Measurements from ENCODE around the gene CCDC83.
A peak's percentile ranks its signal among the peaks of the same experiment; 100 is the strongest.
"Not testable (repeated sequence)": the region's sequence is repeated elsewhere in the genome, so short reads cannot be mapped to it uniquely, and the experiment has no call there.

Gene CCDC83

GRCh38 chr11:85835729-85836128, 19.5 kb upstream of the CCDC83 start:
- DNase-seq (ENCODE audit: low read depth in 2 of 2): no peak

DNA sequence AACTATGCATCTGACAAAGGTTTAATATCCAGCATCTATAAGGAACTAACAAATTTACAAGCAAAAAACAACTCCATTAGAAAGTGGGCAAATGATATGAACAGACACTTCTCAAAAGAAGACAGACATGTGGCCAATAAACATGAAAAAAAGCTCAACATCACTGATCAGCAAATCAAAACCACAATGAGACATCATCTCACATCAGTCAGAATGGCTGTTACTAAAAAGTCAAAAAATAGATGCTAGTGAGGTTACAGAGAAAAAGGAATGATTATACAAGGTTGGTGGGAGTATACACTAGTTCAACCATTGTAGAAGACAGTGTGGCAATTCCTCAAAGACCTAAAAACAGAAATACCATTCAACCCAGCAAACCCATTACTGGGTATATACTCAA, 14.3 kb upstream of the CCDC83 start:
- not testable (repeated sequence) for DNase-seq (ENCODE audit: low read depth in 2 of 2)

DNA sequence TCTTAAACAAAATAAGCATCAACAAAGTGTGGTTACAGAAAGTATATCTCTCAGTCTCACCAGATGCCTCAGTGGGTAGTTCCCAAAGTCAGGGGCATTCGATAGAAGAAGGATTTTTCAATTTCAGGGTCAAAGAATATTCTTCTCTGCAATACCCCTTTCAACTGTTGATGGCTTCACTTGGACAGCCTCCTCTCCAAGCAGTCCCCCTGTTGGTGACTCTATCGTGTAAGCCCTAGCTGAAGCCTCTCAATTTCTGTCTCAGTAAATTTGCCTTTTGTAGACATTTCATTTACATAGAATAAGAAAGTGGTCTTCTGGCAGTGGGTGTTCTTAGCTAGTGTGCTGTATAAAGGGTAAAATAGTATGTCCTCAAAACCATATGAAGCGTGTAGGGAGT, 11.3 kb upstream of the CCDC83 start:
- no peak for DNase-seq (ENCODE audit: low read depth in 2 of 2)

DNA sequence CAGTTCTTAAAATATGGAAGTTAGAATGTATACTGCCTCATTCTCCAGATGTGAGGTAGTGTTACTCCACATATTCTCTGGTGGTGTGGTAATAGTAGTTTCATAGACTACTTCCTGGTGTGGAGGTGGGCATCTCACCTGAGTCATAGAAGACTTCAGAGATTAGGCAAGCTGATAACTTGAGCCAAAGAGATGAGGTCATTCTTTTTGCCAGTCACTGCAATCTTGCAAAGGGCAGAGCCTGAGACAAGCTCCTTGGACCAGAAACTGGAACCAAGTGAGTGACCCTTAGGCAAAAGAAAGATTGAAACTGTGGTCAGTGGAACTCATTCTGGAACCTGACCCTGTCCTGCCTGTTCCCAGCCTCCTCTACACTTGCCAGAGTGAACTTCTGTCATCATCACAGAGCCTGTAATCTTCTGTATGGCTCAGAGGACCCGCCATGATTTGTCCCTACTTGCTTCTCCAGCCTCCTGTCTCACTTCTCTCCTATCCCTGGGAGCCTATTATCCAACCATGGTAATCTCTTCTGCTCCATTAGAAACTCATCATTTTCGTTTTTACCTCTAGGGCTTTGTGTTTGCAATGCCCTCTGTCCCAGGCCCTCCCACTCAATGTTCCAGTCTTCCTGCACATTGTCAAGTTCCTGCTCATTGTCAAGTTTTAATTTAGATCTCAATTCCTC, 10.6 kb upstream of the CCDC83 start:
- no peak for DNase-seq (ENCODE audit: low read depth in 2 of 2)

DNA sequence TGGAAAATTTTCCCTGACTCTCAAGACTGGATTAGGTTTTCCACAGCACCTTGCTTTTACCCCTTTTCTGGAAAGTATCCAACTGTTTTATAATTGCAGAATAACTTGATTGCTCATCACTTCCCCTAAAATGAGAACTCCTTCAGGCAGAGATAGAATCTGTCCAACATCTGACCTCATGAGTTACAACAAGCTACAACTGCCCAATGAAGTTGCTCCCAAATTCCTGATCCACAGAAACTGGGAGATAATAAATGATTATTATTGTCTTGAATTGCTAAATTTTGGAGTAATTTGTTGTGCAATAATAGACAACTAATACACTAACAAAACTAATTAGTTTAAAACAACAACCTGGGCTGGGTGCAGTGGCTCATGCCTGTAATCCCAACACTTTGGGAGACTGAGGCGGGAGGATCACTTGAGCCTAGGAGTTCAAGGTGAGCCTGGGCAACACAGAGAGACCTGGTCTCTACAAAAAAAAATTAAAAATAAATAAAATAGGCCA, 10.0 kb upstream of the CCDC83 start:
- DNase-seq (ENCODE audit: low read depth in 2 of 2): no peak

- no peak for DNase-seq (ENCODE audit: low read depth in 2 of 2)
Observed at GRCh38 chr11:85847436-85847835, 7.7 kb upstream of the CCDC83 start.

GRCh38 chr11:85848006-85848405, 7.2 kb upstream of the CCDC83 start:
- DNase-seq (ENCODE audit: low read depth in 2 of 2): no peak

- no peak for DNase-seq (ENCODE audit: low read depth in 2 of 2)
Observed at GRCh38 chr11:85848556-85848955, 6.6 kb upstream of the CCDC83 start.

DNA sequence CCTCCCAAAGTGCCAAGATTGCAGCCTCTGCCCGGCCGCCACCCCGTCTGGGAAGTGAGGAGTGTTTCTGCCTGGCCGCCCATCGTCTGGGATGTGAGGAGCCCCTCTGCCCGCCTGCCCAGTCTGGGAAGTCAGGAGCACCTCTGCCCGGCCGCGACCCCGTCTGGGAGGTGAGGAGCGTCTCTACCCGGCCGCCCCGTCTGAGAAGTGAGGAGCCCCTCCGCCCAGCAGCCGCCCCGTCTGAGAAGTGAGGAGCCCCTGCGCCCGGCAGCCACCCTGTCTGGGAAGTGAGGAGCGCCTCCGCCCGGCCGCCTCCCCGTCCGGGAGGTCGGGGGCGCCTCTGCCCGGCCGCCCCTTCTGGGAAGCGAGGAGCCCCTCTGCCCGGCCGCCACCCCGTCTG, 2.4 kb upstream of the CCDC83 start:
- not testable (repeated sequence) for DNase-seq (ENCODE audit: low read depth in 2 of 2)

DNA sequence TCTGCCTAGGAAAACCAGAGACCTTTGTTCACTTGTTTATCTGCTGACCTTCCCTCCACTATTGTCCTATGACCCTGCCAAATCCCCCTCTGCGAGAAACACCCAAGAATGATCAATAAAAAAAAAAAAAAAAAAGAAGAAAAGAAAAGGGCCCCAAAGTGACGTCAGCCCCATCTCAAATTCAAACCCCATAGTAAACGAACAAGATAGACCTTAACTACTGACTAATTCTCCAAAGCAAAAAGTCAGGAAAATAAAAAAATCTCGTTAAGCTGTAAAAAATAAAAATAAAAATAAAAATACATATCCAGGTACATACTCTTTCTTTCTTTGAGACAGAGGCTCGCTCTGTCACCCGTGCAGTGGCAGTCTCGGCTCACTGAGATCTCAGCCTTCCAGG, 1.6 kb upstream of the CCDC83 start:
- DNase-seq (ENCODE audit: low read depth in 2 of 2): not testable (repeated sequence)

GRCh38 chr11:85854212-85854556, 999 bp upstream of the CCDC83 start:
- DNase-seq (ENCODE audit: low read depth in 2 of 2): no peak

DNA sequence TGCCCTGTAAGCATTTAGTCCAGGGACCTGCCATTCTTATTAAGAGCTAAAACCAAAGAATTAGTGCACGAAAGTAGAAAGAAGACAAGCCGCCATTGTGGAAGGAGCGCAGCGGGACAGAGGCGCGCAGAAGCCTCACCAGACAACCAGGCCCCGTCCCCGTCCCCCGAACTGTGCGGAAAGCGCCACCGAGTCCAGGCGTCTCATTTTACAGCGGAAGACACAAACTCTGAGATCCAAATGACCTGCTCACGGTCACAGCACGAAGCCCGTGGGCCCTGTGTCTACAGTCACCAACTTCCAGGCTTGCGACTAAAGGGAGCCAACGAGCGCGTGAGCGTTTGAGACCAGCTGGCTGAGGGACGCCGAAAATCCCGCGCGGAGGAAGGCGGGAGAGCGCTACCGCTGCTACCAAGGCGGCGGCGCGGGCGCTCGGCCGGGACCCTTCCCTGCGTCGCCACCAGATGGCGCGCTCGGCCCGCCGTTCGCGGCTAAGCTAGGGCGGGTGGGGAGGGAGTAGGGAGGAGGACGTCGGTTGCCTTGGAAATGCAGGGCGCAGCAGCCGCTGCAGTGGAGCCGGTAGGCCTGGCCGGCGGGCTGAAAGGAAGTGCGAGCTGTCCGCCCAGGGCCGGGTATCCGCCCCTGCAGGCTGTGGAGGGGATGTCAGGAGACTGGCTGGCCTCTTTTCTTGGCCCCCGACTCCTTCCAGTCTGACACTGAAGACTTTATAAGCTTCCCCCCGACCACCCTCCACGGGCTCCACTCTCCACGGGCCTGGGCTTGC, 434 bp upstream of the CCDC83 start:
- DNase-seq (ENCODE audit: low read depth in 2 of 2): peak; percentile 79 to 89

- no peak for DNase-seq (ENCODE audit: low read depth in 2 of 2)
Observed at GRCh38 chr11:85857098-85857497, 1.9 kb downstream of the CCDC83 start.

DNA sequence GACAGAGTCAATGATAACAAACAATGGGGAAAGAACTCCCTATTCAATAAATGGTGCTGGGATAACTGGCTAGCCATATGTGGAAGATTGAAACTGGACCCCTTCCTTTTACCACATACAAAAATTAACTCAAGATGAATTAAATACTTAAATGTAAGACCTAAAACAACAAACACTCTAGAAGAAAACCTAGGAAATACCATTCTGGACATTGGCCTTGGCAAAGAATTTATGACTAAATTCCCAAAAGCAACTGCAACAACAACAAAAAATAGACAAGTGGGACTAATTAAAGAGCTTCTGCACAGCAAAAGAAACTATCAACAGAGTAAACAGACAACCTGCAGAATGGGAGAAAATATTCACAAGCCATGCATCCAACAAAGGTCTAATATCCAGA, 4.4 kb downstream of the CCDC83 start:
- not testable (repeated sequence) for DNase-seq (ENCODE audit: low read depth in 2 of 2)

DNA sequence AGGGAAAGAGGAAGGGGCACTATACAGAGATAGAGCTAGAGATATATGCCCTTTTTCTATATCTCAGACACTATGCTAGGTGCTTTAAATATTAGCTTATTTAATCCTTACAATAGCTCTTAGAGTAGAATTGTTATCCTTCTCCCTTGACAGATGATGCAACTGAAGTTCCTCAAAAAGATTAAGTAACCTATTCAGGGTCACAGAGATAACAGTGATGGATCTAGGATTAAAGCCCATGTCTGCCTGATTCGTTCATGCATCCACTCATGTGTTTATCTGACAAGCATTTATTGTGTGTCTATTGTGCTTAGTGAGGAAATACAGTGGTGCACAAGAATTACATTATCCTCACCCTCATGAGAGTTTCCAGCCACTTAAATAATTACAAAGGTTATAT, 8.7 kb downstream of the CCDC83 start:
- no peak for DNase-seq (ENCODE audit: low read depth in 2 of 2)

DNA sequence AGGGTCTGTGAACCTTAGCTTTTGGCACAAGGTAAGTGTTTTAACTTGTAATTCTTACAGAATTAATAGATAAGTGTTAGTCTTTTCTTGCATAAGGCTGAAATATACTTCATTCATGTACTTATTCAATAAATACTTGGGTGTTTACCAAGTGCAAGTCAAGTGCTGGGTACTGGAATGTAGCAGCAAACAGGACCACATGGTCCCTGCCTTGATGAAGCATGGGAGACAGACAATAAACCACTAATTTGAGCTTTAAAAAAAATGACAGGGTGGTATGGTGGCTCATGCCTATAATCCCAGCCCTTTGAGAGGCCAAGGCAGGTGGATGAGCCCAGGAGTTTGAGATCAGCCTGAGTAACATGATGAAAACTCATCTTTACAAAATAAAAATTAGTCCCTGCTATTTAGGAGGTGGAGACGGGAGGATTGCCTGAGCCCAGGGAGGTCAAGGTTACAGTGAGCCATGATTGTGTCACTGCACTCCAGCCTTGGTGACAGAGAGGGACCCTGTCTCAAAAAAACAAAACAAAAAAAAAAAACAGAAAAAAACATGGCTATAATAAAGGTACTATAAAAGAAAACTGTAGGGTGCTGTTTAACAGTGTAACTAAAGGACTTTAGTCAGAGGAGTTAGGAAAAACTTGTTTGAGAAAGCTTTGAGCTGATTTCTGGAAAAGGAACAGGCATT, 11.1 kb downstream of the CCDC83 start:
- DNase-seq (ENCODE audit: low read depth in 2 of 2): no peak

DNA sequence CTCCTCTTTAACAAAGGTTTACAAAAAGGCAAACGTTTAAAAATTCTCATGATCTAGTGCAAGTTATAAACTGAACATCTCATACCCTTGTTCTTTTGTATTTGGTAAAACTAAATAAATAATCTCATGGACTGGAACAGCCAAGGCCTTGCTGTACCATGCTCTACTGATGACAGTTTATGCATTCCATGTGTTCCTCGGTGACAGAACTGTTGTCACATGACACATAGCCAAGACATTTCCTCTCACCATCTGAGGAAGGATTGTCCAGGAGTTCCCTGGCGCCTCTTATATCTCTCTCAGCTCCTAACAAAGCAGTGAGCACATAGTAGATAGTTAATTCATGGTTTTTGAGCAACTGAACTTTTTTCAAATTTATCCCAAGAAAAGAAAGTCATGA, 12.6 kb downstream of the CCDC83 start:
- DNase-seq (ENCODE audit: low read depth in 2 of 2): no peak

DNA sequence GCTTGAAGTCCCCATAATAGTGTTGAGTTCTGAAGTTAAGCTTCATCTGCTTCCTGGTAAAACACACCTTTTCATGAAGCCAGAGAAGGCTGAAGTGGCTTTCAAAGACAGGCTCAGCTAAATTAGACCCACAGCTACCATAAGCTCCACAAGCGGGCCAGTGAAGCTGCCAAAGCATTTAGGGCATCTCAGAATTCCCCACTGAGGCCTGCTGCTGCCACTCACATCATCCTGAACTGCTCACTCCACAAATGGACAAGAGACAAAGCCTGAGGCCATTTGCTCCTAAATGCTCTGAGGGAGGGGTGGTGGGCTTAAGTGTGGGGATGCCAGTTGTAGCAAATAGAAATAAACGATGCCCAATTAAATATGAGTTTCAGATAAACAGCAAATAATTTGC, 14.6 kb downstream of the CCDC83 start:
- DNase-seq (ENCODE audit: low read depth in 2 of 2): no peak

- no peak for DNase-seq (ENCODE audit: low read depth in 2 of 2)
Observed at GRCh38 chr11:85874265-85874664, 19.1 kb downstream of the CCDC83 start.

DNA sequence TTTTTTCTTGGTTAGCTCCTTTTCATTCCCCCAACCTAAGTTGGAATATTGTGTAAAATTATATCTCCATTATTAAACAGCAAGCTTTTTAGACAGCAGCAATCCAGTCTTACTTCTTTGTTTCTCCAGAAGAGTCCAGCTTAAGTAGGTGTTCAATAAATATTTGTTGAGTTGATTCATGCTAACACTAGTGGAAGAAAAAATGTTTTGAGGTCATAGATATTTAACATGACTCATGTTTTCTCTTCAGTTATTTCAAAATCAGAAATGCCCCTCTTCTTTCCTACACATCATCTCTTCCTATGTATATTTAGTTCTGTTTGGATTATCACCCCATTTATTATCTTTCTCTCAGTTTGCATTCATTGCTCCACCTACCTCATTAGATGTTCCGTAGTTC, 20.3 kb downstream of the CCDC83 start:
- no peak for DNase-seq (ENCODE audit: low read depth in 2 of 2)

DNA sequence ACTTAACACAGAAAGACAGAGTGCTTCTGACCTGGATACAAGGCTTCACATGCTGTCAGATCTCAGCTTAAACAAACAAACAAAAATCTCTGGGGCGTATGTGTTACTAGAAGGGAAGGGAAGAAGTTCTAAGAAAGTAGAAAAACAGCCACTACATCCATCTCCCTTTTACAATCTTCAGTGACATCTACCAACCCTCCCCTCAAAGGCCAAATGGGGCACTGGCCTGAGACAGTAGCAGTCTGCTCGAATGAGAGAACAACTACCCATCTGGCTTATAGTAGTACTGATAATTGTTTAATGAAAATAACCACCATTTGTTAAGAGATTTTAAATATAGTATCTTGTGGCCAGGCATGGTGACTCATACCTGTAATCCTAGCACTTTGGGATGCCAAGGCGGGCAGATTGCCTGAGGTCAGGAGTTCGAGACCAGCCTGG, 29.4 kb downstream of the CCDC83 start:
- DNase-seq (ENCODE audit: low read depth in 2 of 2): no peak
